IPS DF 6.9 (cell line): ENCODE measurements around the gene KCNH2.

Source experiments
- DNase-seq: peaks from one replicate; pipeline ENCODE4 v3.0.0-alpha.2; 2013; ENCODE audit warnings: low read depth, low spot score
- H3K27ac ChIP-seq: one replicate; pipeline ENCODE4 v1.5.1; 2013; ENCODE audit warnings: low read length, control low read depth
- H3K27me3 ChIP-seq: 2 replicates; pipeline ENCODE4 v1.6.1; 2013; ENCODE audit warnings: mild to moderate bottlenecking, low read length; ENCODE audit not compliant: control insufficient read depth, insufficient read depth
- H3K36me3 ChIP-seq: 2 replicates; pipeline ENCODE4 v1.6.1; 2013; ENCODE audit warnings: low read length; ENCODE audit not compliant: control insufficient read depth, insufficient read depth
- H3K4me1 ChIP-seq: 2 replicates; pipeline ENCODE4 v1.6.1; 2013; ENCODE audit warnings: low read length; ENCODE audit not compliant: control insufficient read depth, insufficient read depth
- H3K4me3 ChIP-seq: 2 replicates; pipeline ENCODE4 v1.5.1; 2013; ENCODE audit warnings: mild to moderate bottlenecking, low read length
- H3K9me3 ChIP-seq: 2 replicates; pipeline ENCODE4 v1.6.1; 2013; ENCODE audit warnings: low read length, inconsistent platforms; ENCODE audit not compliant: control insufficient read depth, insufficient read depth
- WGBS: extraction: QIAGEN DNeasy Blood & Tissue Kit; methylation state at CpG from one replicate; pipeline ENCODE4 v1.1.7; 2013; ENCODE audit warnings: mixed read lengths, missing lambda C conversion rate; ENCODE audit not compliant: insufficient read length, insufficient coverage; 5-methylcytosine and 5-hydroxymethylcytosine counted together

Gene KCNH2

DNA sequence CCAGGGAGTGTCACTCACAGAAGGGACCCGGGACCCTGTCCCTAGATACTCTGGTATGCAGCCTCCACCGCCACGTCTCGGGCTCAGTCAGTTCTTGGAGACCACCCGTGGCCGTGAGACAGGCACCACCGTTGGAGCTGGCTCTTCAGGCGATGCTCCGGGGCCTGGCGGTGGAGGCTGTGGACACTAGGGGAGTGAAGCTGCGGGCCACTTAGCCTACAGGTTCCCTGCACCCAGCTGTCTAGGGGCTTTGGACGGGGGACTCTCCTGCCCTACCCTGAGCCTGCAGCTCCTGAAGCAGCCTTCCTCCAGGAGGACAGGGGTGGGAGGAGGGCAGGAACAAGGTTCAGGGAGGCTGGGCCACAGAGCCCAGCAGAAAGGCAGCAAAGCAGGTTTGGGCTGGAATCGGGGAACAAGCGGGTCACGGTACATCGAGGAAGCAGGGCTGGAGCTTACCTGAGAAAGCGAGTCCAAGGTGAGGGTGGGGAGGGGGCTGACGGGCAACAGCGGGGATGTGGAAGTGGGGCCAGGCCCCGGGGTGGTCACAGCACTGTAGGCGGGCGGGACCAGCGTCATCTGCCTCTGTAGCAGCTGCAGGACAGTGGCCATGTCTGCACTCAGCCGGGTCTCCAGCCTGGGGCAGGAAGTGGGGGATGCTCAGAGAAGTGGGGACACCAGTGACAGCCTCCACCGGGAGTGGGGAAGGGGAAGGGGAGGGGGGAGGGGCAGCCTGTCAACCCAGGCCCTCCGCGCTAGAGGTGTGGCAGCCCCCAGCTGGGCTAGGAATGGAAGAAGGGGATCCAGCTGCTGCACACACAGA, 31.5 kb downstream of the KCNH2 start:
- H3K4me1 ChIP-seq: peaks cover 25% of the 10 kb centered on the region
- no peak for DNase-seq
- H3K27me3 ChIP-seq: no peaks in the 10 kb centered on the region
- WGBS: no CpG with 5 or more reads among the region's 27 CpGs
- H3K9me3 ChIP-seq: no peaks in the 10 kb centered on the region
- H3K36me3 ChIP-seq: peaks cover 2% of the 10 kb centered on the region; the same call in 1 of the 2 replicates
- no peak overlapping the region for H3K27ac ChIP-seq
- H3K4me3 ChIP-seq: no peak overlapping the region

GRCh38 chr7:150945853-150946420, 32.2 kb downstream of the KCNH2 start:
- H3K36me3 ChIP-seq: peaks cover under 1% of the 10 kb centered on the region; the same call in 1 of the 2 replicates
- no CpG with 5 or more reads among the region's 17 CpGs for WGBS
- H3K9me3 ChIP-seq: no peaks in the 10 kb centered on the region
- peaks cover 25% of the 10 kb centered on the region for H3K4me1 ChIP-seq
- no peak overlapping the region for H3K27ac ChIP-seq
- no peak for DNase-seq
- no peaks in the 10 kb centered on the region for H3K27me3 ChIP-seq
- H3K4me3 ChIP-seq: no peak overlapping the region

DNA sequence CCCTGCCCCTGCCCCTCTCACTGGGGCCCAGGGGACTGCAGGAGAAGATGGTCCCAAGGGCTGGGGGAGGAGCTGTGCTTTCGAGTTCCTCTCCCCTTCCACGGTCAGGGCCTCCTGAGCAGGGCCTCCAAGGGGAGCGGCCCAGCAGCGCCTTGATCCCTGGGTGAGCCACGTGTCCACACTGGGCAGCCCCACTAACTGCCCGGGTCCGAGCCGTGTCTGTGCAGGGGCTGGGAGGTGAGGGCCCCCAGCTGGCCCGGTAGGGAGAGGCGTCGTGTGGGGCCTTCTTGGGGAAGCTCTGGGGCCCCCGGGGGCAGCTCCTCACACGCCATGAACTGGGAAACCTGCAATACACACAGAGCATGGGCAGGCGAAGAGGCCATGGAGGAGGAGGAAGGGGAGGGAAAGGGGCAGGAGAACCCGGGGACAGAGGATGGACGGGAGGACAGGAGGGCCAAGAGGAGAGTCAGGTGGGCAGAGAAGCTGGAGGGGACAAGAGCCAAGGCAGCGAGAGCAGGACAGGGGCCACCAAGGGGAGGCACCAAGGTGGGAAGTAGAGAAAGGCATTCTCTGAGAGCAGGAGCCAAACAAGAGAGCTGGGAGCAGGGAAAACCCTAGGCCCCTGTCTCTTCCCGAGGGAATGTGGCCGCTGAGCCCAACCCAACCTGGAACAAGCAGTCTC, 32.8 kb downstream of the KCNH2 start:
- Histone ChIP-seq H3K27ac (no peak overlapping the region), H3K36me3 (no peaks in the 10 kb centered on the region), H3K4me3 (no peak overlapping the region), H3K27me3 (no peaks in the 10 kb centered on the region), H3K9me3 (no peaks in the 10 kb centered on the region), H3K4me1 (peaks cover 25% of the 10 kb centered on the region)
- WGBS: no CpG with 5 or more reads among the region's 19 CpGs
- no peak for DNase-seq

DNA sequence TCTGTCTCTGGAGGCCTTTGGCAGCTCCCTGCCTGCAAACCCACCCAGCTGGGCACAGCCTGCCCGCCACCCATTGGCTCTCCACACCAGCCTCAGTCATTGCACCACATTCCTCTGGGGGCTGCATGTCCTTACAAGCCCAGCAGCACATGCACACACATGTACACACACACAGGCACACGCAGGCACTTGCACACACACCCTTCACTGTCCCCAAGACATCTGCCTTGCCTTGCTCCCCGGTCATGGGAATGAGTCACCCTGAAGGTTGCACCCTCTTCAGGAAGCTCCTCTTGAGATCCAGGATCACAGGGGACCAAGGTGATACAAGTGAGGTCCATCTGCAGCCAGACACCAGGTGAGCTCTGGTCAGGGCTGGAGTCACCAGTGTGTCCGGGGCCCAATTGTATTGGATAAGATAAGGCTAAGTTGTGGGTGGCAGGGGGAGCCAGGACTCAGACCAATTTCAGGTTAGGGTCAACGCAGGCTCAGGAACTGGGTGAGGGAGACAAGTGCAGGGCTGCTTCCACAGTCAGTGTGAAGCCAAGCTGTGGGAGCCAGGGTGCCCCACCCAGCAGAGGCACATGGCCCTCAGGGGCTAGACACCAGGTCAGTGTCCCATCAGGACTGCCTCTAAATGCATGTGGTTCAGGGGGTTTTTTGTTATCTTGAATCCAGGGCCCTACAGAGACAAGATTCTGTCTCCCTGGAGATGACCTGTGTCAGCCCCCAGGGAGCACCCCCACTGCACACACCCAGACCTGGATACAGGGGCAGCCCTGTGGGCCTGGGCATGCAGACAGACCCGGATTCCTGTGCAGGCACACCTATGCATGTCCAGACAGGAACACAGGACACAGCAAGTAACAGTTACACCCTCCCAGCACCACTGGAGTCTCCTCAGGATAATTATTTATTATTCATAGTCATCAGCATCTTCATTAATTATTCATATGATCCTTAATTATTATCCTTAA, 33.8 kb downstream of the KCNH2 start:
- no CpG with 5 or more reads among the region's 6 CpGs for WGBS
- no peak for DNase-seq
- no peak overlapping the region for H3K27ac ChIP-seq

GRCh38 chr7:150943453-150943814, 34.7 kb downstream of the KCNH2 start:
- peaks cover 21% of the 10 kb centered on the region for H3K4me1 ChIP-seq
- WGBS: no CpG with 5 or more reads among the region's 6 CpGs
- H3K27ac ChIP-seq: no peak overlapping the region
- H3K27me3 ChIP-seq: no peaks in the 10 kb centered on the region
- no peak for DNase-seq
- no peaks in the 10 kb centered on the region for H3K36me3 ChIP-seq
- no peaks in the 10 kb centered on the region for H3K9me3 ChIP-seq
- H3K4me3 ChIP-seq: no peak overlapping the region

More for the DNA sequence above, 33.8 kb downstream of the KCNH2 start:
- Histone ChIP-seq H3K4me1 (peaks cover 25% of the 10 kb centered on the region), H3K9me3 (no peaks in the 10 kb centered on the region), H3K4me3 (no peak overlapping the region), H3K27me3 (no peaks in the 10 kb centered on the region), H3K36me3 (no peaks in the 10 kb centered on the region)

DNA sequence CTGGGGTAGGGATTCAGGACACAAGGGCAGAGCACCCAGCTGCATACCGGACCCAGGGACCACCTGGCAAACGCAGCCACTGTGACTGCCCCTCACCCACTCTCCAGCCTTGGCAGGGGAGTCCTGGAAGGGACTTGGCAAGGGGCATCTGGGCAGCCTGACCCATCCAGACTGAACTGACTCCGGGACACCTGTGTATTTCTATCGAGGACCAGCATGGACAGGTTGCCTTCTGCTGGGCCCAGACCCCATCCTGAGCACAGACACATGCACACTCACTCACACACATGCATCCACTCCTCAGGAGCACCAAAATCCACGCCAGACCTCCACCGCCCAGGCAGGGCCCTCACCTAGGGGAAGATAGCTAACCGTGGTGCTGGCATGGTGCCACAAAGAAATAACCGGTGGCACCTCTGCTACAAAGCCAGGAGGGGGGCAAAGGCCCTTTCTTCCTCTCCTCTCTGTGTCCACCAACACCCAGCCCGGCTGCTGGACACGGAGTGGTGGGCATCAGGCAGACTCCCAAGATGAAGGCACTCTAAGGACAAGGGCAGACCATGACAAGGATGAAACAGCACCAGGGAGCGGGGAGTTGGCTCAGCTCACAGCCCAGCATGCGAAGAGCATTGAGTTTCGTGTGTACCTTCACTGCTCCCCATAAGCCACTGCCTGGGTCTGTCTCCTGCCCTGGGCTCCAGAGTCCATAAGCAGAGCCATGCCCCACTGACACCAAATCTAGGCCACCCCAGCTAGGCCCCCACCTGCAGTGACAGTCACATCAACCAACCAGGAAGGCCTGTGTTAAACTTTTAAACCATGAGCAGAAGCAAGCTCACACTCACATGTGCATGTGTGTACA, 35.3 kb downstream of the KCNH2 start:
- no peak for DNase-seq
- no peaks in the 10 kb centered on the region for H3K27me3 ChIP-seq
- H3K27ac ChIP-seq: no peak overlapping the region
- peaks cover 16% of the 10 kb centered on the region for H3K4me1 ChIP-seq
- H3K4me3 ChIP-seq: no peak overlapping the region
- WGBS: no CpG with 5 or more reads among the region's 13 CpGs
- no peaks in the 10 kb centered on the region for H3K9me3 ChIP-seq
- H3K36me3 ChIP-seq: no peaks in the 10 kb centered on the region

GRCh38 chr7:150942001-150942590, 36.0 kb downstream of the KCNH2 start:
- DNase-seq: no peak
- Histone ChIP-seq H3K36me3 (no peaks in the 10 kb centered on the region), H3K9me3 (no peaks in the 10 kb centered on the region), H3K4me3 (no peak overlapping the region), H3K27me3 (no peaks in the 10 kb centered on the region), H3K27ac (no peak overlapping the region), H3K4me1 (peaks cover 15% of the 10 kb centered on the region)
- WGBS: no CpG with 5 or more reads among the region's 14 CpGs

- no peaks in the 10 kb centered on the region for H3K27me3 ChIP-seq
- peaks cover 10% of the 10 kb centered on the region for H3K4me1 ChIP-seq
- no peak overlapping the region for H3K4me3 ChIP-seq
- no peak overlapping the region for H3K27ac ChIP-seq
- H3K9me3 ChIP-seq: no peaks in the 10 kb centered on the region
- no CpG with 5 or more reads among the region's 15 CpGs for WGBS
- H3K36me3 ChIP-seq: no peaks in the 10 kb centered on the region
- no peak for DNase-seq
Observed at GRCh38 chr7:150941351-150942000, 36.6 kb downstream of the KCNH2 start.
